ENCODE measurements around the gene CHI3L2.

CHI3L2 gene

GRCh38 chr1:111227434-111227833, at the start of gene CHI3L2:
Gene CHI3L2, plus strand, starts transcription at chr1:111227713. Its CDS starts 17 bp downstream, at chr1:111227730.
- no peak for DNase-seq

- peak; percentile 0 for DNase-seq
Observed at GRCh38 chr1:111179968-111180533, 47.5 kb upstream of the CHI3L2 start.

- no peak for DNase-seq
Observed at GRCh38 chr1:111182052-111182451, 45.5 kb upstream of the CHI3L2 start.

- no peak for DNase-seq
Observed at GRCh38 chr1:111183308-111184069, 44.0 kb upstream of the CHI3L2 start.

GRCh38 chr1:111184663-111185062, 42.9 kb upstream of the CHI3L2 start:
- no peak for DNase-seq

GRCh38 chr1:111190931-111191451, 36.5 kb upstream of the CHI3L2 start:
- no peak for DNase-seq

- no peak for DNase-seq
Observed at GRCh38 chr1:111191496-111191895, 36.0 kb upstream of the CHI3L2 start.

GRCh38 chr1:111192074-111192473, 35.4 kb upstream of the CHI3L2 start:
- no peak for DNase-seq

- DNase-seq, result no peak
Observed at GRCh38 chr1:111192658-111193519, 34.6 kb upstream of the CHI3L2 start.

- no peak for DNase-seq
Observed at GRCh38 chr1:111193712-111194480, 33.6 kb upstream of the CHI3L2 start.

GRCh38 chr1:111195002-111195684, 32.4 kb upstream of the CHI3L2 start:
- DNase-seq, result no peak

GRCh38 chr1:111196213-111196612, 31.3 kb upstream of the CHI3L2 start:
- no peak for DNase-seq

- DNase-seq, result no peak
Observed at GRCh38 chr1:111197598-111198284, 29.8 kb upstream of the CHI3L2 start.

- no peak for DNase-seq
Observed at GRCh38 chr1:111198836-111199235, 28.7 kb upstream of the CHI3L2 start.

GRCh38 chr1:111199329-111199728, 28.2 kb upstream of the CHI3L2 start:
- DNase-seq, result no peak

- DNase-seq, result no peak
Observed at GRCh38 chr1:111199881-111200801, 27.4 kb upstream of the CHI3L2 start, which contains the start of gene DENND2D. Gene DENND2D, minus strand, starts transcription at chr1:111200646. Its CDS starts 187 bp downstream, at chr1:111200459.

- DNase-seq, result no peak
Observed at GRCh38 chr1:111200802-111201161, 26.7 kb upstream of the CHI3L2 start.

GRCh38 chr1:111201275-111202090, 26.0 kb upstream of the CHI3L2 start:
- DNase-seq, result no peak

- no peak for DNase-seq
Observed at GRCh38 chr1:111202366-111202706, 25.2 kb upstream of the CHI3L2 start.
